SK-N-SH (cell line): ENCODE results near the gene XPO1. TPM values are rescaled to one million over a fixed set of nuclear protein-coding genes. Genes with fewer than 3 reads are reported as not detected.

Experiments
- CTCF ChIA-PET: fragments of 300-600, 350-600 bp; formaldehyde crosslinking; extraction: SDS; loops from one replicate; lab custom pipeline; 2021; lab: Yijun Ruan, JAX
- POLR2A ChIA-PET: fragments of 350-600 bp; sonication (Branson Sonifier 250); formaldehyde crosslinking; extraction: SDS; loops from one replicate; lab custom pipeline; 2020; ENCODE audit warnings: antibody characterized with exemption, inconsistent platforms; lab: Yijun Ruan, JAX
- DNase-seq: peaks from one replicate; pipeline ENCODE4 v3.0.0; 2012
- H2AFZ ChIP-seq: fragments of 200-600 bp; sonication (generic); 2 replicates; pipeline ENCODE4 v1.8.1; 2016; ENCODE audit warnings: antibody characterized with exemption, mild to moderate bottlenecking, low read depth
- H3F3A ChIP-seq: fragments of 200-600 bp; sonication (generic); replicated peaks from 2 replicates; pipeline ENCODE3; 2016; ENCODE audit warnings: antibody characterized with exemption, mild to moderate bottlenecking; ENCODE audit not compliant: insufficient read depth
- H3K27ac ChIP-seq, 2 experiments: fragments of 200-500 bp in 1 of 2; fragments of 200-600 bp in 1 of 2; sonication (Bioruptor generic) in 1 of 2; sonication (generic), shearing (Covaris generic) in 1 of 2; 2 replicates each; pipeline versions ENCODE4 v1.5.1 to v1.6.1; 2014 to 2016; ENCODE audit warnings: low read depth in 2 of 2, inconsistent platforms in 1 of 2, low read length in 1 of 2, mild to moderate bottlenecking in 1 of 2, mixed read lengths in 1 of 2
- H3K27me3 ChIP-seq: fragments of 200-600 bp; sonication (generic), shearing (Covaris generic); 2 replicates; pipeline ENCODE4 v1.6.1; 2016; ENCODE audit warnings: mixed run types; ENCODE audit not compliant: insufficient read depth
- H3K36me3 ChIP-seq, 2 experiments: fragments of 200-500 bp in 1 of 2; fragments of 200-600 bp in 1 of 2; sonication (Bioruptor generic) in 1 of 2; sonication (generic) in 1 of 2; replicated peaks in 1 of 2; 2 replicates each; pipeline versions ENCODE3 to v1.5.1; 2014 to 2016; ENCODE audit warnings: low read length in 1 of 2, mild to moderate bottlenecking in 1 of 2; ENCODE audit not compliant: insufficient read depth in 2 of 2, control insufficient read depth in 1 of 2
- H3K4me1 ChIP-seq, 2 experiments: fragments of 200-500 bp in 1 of 2; fragments of 200-600 bp in 1 of 2; sonication (Bioruptor generic) in 1 of 2; sonication (generic), shearing (Covaris generic) in 1 of 2; 2 replicates each; pipeline versions ENCODE4 v1.5.1 to v1.6.1; 2014 to 2016; ENCODE audit warnings: low read depth in 1 of 2, low read length in 1 of 2, mixed run types in 1 of 2; ENCODE audit not compliant: insufficient read depth in 2 of 2, control insufficient read depth in 1 of 2
- H3K4me2 ChIP-seq: fragments of 200-600 bp; sonication (generic), shearing (Covaris generic); 2 replicates; pipeline ENCODE4 v1.6.1; 2017; ENCODE audit warnings: mixed run types
- H3K4me3 ChIP-seq, 2 experiments: fragments of 200-500 bp in 1 of 2; fragments of 200-600 bp in 1 of 2; sonication (Bioruptor generic) in 1 of 2; sonication (generic), shearing (Covaris generic) in 1 of 2; 2 replicates each; pipeline versions ENCODE4 v1.5.1 to v1.8.1; 2014 to 2016; ENCODE audit warnings: low read depth in 2 of 2, inconsistent platforms in 1 of 2, low read length in 1 of 2, mild to moderate bottlenecking in 1 of 2, mixed read lengths in 1 of 2, moderate library complexity in 1 of 2
- H3K79me2 ChIP-seq: fragments of 200-600 bp; sonication (generic); 2 replicates; pipeline ENCODE4 v1.8.1; 2017; ENCODE audit warnings: mild to moderate bottlenecking; ENCODE audit not compliant: insufficient read depth
- H3K9ac ChIP-seq: fragments of 200-600 bp; sonication (generic); 2 replicates; pipeline ENCODE4 v1.6.1; 2017; ENCODE audit warnings: mixed run types
- H3K9me2 ChIP-seq: fragments of 200-600 bp; sonication (generic); 2 replicates; pipeline ENCODE4 v1.6.1; 2017; ENCODE audit warnings: mixed run types
- H3K9me3 ChIP-seq: fragments of 200-600 bp; sonication (generic); 2 replicates; pipeline ENCODE4 v1.6.1; 2017; ENCODE audit warnings: mixed run types, mild to moderate bottlenecking, moderate library complexity
- H4K20me1 ChIP-seq: fragments of 200-600 bp; sonication (generic); 2 replicates; pipeline ENCODE4 v1.6.1; 2017; ENCODE audit warnings: mild to moderate bottlenecking, mixed run types; ENCODE audit not compliant: insufficient read depth
- ELF1 ChIP-seq: IDR thresholded peaks from 2 replicates; pipeline ENCODE4 v1.4.0; 2012
- EP300 ChIP-seq, 2 experiments: IDR thresholded peaks; 2 replicates each; pipeline versions ENCODE4 v1.4.0 to v1.6.1; 2012; ENCODE audit warnings: borderline replicate concordance in 1 of 2, low read depth in 1 of 2, low read length in 1 of 2
- FOSL2 ChIP-seq: IDR thresholded peaks from 2 replicates; pipeline ENCODE4 v1.4.0; 2012; ENCODE audit warnings: low read depth, mild to moderate bottlenecking, moderate library complexity, borderline replicate concordance
- FOXJ3 ChIP-seq: sonication (generic); formaldehyde crosslinking; IDR thresholded peaks from 2 replicates; pipeline ENCODE4 v1.5.1; 2020; ENCODE audit warnings: mild to moderate bottlenecking, missing genetic modification reagents
- FOXM1 ChIP-seq: IDR thresholded peaks from 2 replicates; pipeline ENCODE4 v1.4.0; 2012; ENCODE audit warnings: low read depth, mild to moderate bottlenecking
- MEF2A ChIP-seq: IDR thresholded peaks from 2 replicates; pipeline ENCODE4 v1.4.0; 2012; ENCODE audit warnings: low read depth, borderline replicate concordance
- MXI1 ChIP-seq: IDR thresholded peaks from 2 replicates; pipeline ENCODE4 v1.6.1; 2012; ENCODE audit warnings: mild to moderate bottlenecking, low read depth, low read length, improper control_type of control experiment
- POLR2AphosphoS5 ChIP-seq: IDR thresholded peaks from 2 replicates; pipeline ENCODE4 v1.6.1; 2012; ENCODE audit warnings: low read depth, low read length
- RFX5 ChIP-seq: IDR thresholded peaks from 2 replicates; pipeline ENCODE4 v1.6.1; 2012; ENCODE audit warnings: mild to moderate bottlenecking, improper control_type of control experiment, low read length
- SIN3A ChIP-seq: IDR thresholded peaks from 2 replicates; pipeline ENCODE4 v1.6.1; 2012; ENCODE audit warnings: low read depth, mild to moderate bottlenecking, low read length, moderate library complexity, borderline replicate concordance
- SMC3 ChIP-seq: IDR thresholded peaks from 2 replicates; pipeline ENCODE4 v1.6.1; 2012; ENCODE audit warnings: low read depth, low read length, improper control_type of control experiment
- TCF12 ChIP-seq: IDR thresholded peaks from 2 replicates; pipeline ENCODE4 v1.4.0; 2012
- polyA plus RNA-seq, 3 experiments: library from polyadenylated mRNA; depleted of rRNA; stranded (reverse); fragments of >200 nt; gene quantifications; 2 replicates each; pipeline ENCODE4 v1.2.3, GENCODE V29; 2012
- TF ChIP-seq, protein P1 (sequence below): IDR thresholded peaks from 2 replicates; pipeline ENCODE4 v1.6.1; 2012; ENCODE audit warnings: mild to moderate bottlenecking, low read depth, low read length, moderate library complexity
- TF ChIP-seq, protein P2 (sequence below): fragments of 150-350 bp; IDR thresholded peaks from 2 replicates; pipeline ENCODE4 v1.6.1; 2016; ENCODE audit warnings: mild to moderate bottlenecking, low read depth, low read length
- TF ChIP-seq, protein P3 (sequence below): fragments of 150-350 bp; IDR thresholded peaks from 2 replicates; pipeline ENCODE4 v1.6.1; 2017; ENCODE audit warnings: antibody characterized with exemption, low read length, low read depth, borderline replicate concordance
- TF ChIP-seq, protein P4 (sequence below): IDR thresholded peaks from 2 replicates; pipeline ENCODE4; 2012

XPO1 gene
- polyA plus RNA-seq, 1 of the 3 experiments (the other 2 are of a cell fraction) = 61.0 TPM

DNA sequence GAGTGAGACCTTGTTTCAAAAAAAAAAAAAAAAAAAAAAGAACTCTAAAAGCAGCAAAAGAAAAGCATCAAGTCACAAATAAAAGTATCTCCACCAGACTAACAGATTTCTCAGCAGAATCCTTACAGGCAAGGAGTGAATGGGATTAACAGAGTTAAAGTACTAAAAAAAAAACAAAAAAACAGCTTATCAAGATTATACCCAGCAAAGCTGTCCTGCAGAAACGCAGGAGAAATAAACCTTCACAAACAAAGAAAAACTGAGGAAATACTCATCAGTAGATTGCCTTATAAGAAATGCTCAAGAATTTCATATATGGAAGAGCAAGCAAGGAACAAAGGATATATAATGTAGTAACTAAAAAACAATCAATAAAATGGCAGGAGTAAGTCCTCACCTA is 102.9 kb downstream of the XPO1 start (continued):
- TF ChIP-seq, protein P1, sequence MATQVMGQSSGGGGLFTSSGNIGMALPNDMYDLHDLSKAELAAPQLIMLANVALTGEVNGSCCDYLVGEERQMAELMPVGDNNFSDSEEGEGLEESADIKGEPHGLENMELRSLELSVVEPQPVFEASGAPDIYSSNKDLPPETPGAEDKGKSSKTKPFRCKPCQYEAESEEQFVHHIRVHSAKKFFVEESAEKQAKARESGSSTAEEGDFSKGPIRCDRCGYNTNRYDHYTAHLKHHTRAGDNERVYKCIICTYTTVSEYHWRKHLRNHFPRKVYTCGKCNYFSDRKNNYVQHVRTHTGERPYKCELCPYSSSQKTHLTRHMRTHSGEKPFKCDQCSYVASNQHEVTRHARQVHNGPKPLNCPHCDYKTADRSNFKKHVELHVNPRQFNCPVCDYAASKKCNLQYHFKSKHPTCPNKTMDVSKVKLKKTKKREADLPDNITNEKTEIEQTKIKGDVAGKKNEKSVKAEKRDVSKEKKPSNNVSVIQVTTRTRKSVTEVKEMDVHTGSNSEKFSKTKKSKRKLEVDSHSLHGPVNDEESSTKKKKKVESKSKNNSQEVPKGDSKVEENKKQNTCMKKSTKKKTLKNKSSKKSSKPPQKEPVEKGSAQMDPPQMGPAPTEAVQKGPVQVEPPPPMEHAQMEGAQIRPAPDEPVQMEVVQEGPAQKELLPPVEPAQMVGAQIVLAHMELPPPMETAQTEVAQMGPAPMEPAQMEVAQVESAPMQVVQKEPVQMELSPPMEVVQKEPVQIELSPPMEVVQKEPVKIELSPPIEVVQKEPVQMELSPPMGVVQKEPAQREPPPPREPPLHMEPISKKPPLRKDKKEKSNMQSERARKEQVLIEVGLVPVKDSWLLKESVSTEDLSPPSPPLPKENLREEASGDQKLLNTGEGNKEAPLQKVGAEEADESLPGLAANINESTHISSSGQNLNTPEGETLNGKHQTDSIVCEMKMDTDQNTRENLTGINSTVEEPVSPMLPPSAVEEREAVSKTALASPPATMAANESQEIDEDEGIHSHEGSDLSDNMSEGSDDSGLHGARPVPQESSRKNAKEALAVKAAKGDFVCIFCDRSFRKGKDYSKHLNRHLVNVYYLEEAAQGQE = no peak

DNA sequence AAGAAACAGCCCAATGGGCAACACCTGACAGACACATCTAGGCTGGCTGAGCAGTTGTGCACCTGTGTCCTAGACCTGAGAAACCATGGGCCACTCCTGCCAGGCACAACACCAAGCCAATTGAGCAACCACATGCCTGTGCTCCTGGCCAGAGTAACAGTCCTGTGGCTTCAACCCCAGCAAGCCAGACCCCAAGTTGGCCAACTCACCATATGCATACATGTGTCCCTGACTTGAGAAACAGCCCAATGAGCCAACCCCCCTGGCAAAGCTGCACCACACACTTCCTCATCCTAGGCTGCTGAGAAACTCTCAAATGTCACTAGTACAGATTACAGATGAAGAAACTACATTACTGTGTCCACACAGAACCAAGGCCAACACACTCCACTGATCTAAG is 103.8 kb downstream of the XPO1 start:
- no peaks in the 10 kb centered on the region for H3K27me3 ChIP-seq
- H3K4me3 ChIP-seq = no peak overlapping the region
- H3K9me3 ChIP-seq = peaks cover 11% of the 10 kb centered on the region; the same call in 1 of the 2 replicates
- no peaks in the 10 kb centered on the region for H3K9me2 ChIP-seq
- H4K20me1 ChIP-seq = peaks cover 95% of the 10 kb centered on the region
- ChIA-PET CTCF (no interaction called here), POLR2A (no interaction called here)
- H3K36me3 ChIP-seq = peaks cover 0 to 18% of the 10 kb centered on the region in 2 experiments
- no peak for DNase-seq
- H3K27ac ChIP-seq = no peak overlapping the region
- H3K79me2 ChIP-seq = peaks cover 100% of the 10 kb centered on the region
- TF ChIP-seq FOXM1 (no peak), TCF12 (no peak), FOXJ3 (CRISPR knock-in tag) (no peak), ELF1 (no peak), MXI1 (no peak), RFX5 (no peak), SIN3A (no peak), SMC3 (no peak), EP300 (IDR thresholded peaks at IDR 0.05; ENCODE audit: borderline replicate concordance in 1 of 2, low read depth in 1 of 2, low read length in 1 of 2) (no peak), FOSL2 (no peak), POLR2AphosphoS5 (no peak), MEF2A (no peak)
- TF ChIP-seq, protein P2, sequence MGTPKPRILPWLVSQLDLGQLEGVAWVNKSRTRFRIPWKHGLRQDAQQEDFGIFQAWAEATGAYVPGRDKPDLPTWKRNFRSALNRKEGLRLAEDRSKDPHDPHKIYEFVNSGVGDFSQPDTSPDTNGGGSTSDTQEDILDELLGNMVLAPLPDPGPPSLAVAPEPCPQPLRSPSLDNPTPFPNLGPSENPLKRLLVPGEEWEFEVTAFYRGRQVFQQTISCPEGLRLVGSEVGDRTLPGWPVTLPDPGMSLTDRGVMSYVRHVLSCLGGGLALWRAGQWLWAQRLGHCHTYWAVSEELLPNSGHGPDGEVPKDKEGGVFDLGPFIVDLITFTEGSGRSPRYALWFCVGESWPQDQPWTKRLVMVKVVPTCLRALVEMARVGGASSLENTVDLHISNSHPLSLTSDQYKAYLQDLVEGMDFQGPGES = no peak
- TF ChIP-seq, protein P3, sequence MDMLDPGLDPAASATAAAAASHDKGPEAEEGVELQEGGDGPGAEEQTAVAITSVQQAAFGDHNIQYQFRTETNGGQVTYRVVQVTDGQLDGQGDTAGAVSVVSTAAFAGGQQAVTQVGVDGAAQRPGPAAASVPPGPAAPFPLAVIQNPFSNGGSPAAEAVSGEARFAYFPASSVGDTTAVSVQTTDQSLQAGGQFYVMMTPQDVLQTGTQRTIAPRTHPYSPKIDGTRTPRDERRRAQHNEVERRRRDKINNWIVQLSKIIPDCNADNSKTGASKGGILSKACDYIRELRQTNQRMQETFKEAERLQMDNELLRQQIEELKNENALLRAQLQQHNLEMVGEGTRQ = no peak
- TF ChIP-seq, protein P4, sequence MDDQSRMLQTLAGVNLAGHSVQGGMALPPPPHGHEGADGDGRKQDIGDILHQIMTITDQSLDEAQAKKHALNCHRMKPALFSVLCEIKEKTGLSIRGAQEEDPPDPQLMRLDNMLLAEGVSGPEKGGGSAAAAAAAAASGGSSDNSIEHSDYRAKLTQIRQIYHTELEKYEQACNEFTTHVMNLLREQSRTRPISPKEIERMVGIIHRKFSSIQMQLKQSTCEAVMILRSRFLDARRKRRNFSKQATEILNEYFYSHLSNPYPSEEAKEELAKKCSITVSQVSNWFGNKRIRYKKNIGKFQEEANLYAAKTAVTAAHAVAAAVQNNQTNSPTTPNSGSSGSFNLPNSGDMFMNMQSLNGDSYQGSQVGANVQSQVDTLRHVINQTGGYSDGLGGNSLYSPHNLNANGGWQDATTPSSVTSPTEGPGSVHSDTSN = no peak
- no peak overlapping the region for H3K9ac ChIP-seq
- H3K4me1 ChIP-seq = no peaks in the 10 kb centered on the region; a peak in 1 of 4 replicates
- no peak overlapping the region for H3K4me2 ChIP-seq
- peaks cover 21% of the 10 kb centered on the region for H3F3A ChIP-seq
- no peak overlapping the region for H2AFZ ChIP-seq
